Activated T-helper 1 cell treated with anti-CD3 and anti-CD28 coated beads, Interleukin-12 subunit alpha, Interleukin-12 subunit beta, Interleukin-2, Interleukin-4 antibody, amounts not matched to agents 30 ng/mL and 10 ng/mL and 1 ng/mL, durations not matched to agents 14 hours and 24 hours and 36 hours (primary cell): Measurements from ENCODE around the gene SERPINB12. TPM values are rescaled to one million over a fixed set of nuclear protein-coding genes. Genes with fewer than 3 reads are reported as not detected.

ENCODE experiments used
- DNase-seq: peaks from one replicate; pipeline ENCODE4 v3.0.0; 2021; ENCODE audit warnings: low spot score
- H3K27ac Mint-ChIP-seq: one replicate; pipeline ENCODE4 v1.8.0; 2021; ENCODE audit warnings: mild to moderate bottlenecking, mixed read lengths
- H3K27me3 Mint-ChIP-seq: one replicate; pipeline ENCODE4 v1.8.0; 2022; ENCODE audit warnings: mild to moderate bottlenecking, moderate library complexity, mixed read lengths; ENCODE audit not compliant: insufficient read depth
- H3K36me3 Mint-ChIP-seq: one replicate; pipeline ENCODE4 v1.8.0; 2021; ENCODE audit warnings: low read depth, mixed read lengths
- H3K4me1 Mint-ChIP-seq: one replicate; pipeline ENCODE4 v1.8.0; 2021; ENCODE audit warnings: low read depth, mixed read lengths
- H3K4me3 Mint-ChIP-seq: one replicate; pipeline ENCODE4 v1.8.0; 2021; ENCODE audit warnings: mild to moderate bottlenecking, moderate library complexity, mixed read lengths
- H3K9me3 Mint-ChIP-seq: one replicate; pipeline ENCODE4 v1.8.0; 2021; ENCODE audit warnings: mixed read lengths
- intact Hi-C: fragments of 100-400 bp; cut with micrococcal nuclease; formaldehyde crosslinking; loops from one replicate; pipeline ENCODE4 v1.15.1; 2024
- total RNA-seq: library from RNA; stranded (reverse); gene quantifications from 2 replicates; pipeline ENCODE4 v1.2.3, GENCODE V29; 2022

SERPINB12 gene
- total RNA-seq, 1 donor from 2014 or later = not detected

DNA sequence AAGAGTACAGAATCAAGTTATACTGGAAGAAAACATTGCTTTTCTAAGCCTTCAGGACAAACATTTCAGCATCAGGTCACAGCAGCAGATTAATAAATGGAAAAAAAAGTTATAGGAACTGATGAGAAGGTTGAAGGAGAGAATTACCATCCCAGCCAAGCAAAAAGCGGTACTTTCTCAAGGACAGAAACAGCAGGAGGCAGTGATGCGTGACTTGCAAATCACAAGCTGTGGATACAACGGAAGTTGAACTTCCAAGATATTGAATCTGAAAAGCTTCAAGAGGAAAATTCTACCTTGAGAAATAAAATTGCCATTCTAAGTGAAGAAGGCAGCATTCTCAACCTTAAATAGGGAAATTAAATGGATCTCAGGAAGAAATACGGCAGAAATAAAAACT lies 18.5 kb upstream of the SERPINB12 start:
- no peak for DNase-seq
- H3K27me3 Mint-ChIP-seq = peaks cover 19% of the 10 kb centered on the region
- no peak overlapping the region for H3K27ac Mint-ChIP-seq
- H3K36me3 Mint-ChIP-seq = no peaks in the 10 kb centered on the region
- no peak overlapping the region for H3K4me3 Mint-ChIP-seq
- intact Hi-C loops = no loop called here
- H3K4me1 Mint-ChIP-seq = no peaks in the 10 kb centered on the region
- no peaks in the 10 kb centered on the region for H3K9me3 Mint-ChIP-seq

DNA sequence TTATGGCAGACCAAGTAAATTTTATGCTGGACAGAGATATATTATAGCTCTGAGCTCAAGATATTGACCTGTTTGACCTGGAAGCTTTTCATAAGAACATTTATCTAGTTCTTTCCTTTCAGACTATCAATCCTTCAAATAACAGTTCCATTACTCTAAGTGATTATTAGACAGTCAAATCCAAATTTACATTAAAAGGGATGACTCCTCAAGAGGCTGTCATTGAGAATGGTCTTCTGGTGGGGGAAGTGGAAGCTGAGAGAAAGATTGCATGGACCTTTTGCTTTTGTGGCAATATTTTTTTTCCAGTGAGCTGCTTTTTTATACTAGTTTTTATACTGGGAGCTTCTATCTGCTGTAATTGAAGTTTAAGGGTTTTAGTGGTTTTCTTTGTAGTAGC lies 14.9 kb upstream of the SERPINB12 start:
- peaks cover 15% of the 10 kb centered on the region for H3K27me3 Mint-ChIP-seq
- H3K4me3 Mint-ChIP-seq = no peak overlapping the region
- intact Hi-C loops = no loop called here
- no peaks in the 10 kb centered on the region for H3K9me3 Mint-ChIP-seq
- no peaks in the 10 kb centered on the region for H3K36me3 Mint-ChIP-seq
- no peaks in the 10 kb centered on the region for H3K4me1 Mint-ChIP-seq
- H3K27ac Mint-ChIP-seq = no peak overlapping the region
- DNase-seq = no peak

DNA sequence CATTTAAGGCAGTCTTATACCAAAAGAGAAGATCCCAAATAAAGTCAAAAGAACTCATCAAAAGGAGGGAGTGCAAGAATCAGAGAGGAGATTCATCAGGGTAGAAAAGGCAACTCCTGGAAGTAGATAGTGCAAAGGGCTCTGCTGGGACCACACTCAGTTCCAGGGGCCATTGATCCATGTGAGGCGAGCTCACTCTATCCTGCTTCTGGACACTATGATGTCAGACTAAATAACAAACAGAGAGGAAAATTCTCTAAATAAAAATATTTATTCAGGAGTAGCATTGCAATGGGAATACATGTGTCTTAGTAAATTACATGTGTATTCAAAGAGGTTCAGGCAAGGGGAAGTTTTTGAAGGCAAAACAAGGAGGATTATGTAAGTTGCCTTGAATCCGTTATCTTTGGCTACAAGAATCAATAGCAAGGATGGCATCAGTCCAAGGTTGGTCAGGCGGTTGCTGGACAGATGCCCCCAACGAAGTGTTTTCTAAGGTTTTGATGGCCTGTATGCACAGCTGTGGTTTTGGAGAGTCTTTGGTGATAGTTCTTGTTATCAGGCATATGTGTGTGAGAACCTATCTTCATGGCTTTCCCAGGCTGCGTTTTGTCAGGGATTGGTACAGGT lies 13.2 kb upstream of the SERPINB12 start:
- intact Hi-C loops = no loop called here
- Mint-ChIP-seq H3K36me3 (no peaks in the 10 kb centered on the region), H3K27ac (no peak overlapping the region), H3K4me3 (no peak overlapping the region), H3K27me3 (peaks cover 5% of the 10 kb centered on the region), H3K4me1 (peaks cover 6% of the 10 kb centered on the region), H3K9me3 (no peaks in the 10 kb centered on the region)
- DNase-seq = no peak

DNA sequence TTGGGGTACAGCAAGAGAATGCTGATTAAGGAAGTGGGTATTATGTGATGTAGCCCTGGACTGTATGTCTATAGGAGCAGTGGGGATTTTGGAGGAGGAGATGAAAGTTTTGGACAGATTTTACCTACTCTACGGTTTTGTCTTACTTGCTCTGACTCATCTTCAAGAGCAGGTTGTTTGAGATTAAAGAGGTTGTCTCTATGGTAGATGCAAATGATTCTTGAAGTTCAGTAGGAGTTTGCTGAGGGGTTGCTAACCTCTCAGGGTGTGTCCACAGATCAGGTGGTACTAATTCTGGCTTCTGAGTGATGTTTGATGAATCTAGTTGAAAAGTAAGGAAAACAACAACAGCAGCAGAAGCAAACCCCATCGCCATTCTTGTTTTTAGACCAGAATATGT lies 9.7 kb upstream of the SERPINB12 start:
- H3K9me3 Mint-ChIP-seq = no peaks in the 10 kb centered on the region
- H3K27me3 Mint-ChIP-seq = peaks cover 11% of the 10 kb centered on the region
- no peak for DNase-seq
- H3K27ac Mint-ChIP-seq = no peak overlapping the region
- peaks cover 15% of the 10 kb centered on the region for H3K4me1 Mint-ChIP-seq
- no peaks in the 10 kb centered on the region for H3K36me3 Mint-ChIP-seq
- intact Hi-C loops = no loop called here
- no peak overlapping the region for H3K4me3 Mint-ChIP-seq

DNA sequence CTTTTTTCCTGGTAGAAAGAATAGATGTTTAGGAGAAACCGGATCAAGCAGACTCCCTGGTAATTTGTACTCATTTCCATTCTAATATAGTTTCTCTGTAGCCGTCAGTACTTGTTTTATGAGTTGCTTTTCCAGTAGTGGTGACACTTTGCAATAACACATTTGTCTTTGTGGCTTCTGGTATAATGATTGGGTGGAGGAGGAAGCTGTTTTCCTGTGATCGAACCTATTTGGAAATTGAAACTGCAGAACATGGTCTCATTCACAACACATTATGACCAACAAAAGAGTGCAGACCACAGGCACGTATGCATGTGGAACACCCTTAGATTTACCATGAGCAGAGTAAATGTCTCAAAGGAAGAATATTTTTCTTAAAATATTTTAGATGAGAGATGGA lies 7.6 kb upstream of the SERPINB12 start:
- H3K4me1 Mint-ChIP-seq = peaks cover 15% of the 10 kb centered on the region
- H3K27me3 Mint-ChIP-seq = peaks cover 12% of the 10 kb centered on the region
- DNase-seq = no peak
- H3K4me3 Mint-ChIP-seq = no peak overlapping the region
- H3K27ac Mint-ChIP-seq = no peak overlapping the region
- intact Hi-C loops = no loop called here
- H3K9me3 Mint-ChIP-seq = no peaks in the 10 kb centered on the region
- H3K36me3 Mint-ChIP-seq = no peaks in the 10 kb centered on the region

DNA sequence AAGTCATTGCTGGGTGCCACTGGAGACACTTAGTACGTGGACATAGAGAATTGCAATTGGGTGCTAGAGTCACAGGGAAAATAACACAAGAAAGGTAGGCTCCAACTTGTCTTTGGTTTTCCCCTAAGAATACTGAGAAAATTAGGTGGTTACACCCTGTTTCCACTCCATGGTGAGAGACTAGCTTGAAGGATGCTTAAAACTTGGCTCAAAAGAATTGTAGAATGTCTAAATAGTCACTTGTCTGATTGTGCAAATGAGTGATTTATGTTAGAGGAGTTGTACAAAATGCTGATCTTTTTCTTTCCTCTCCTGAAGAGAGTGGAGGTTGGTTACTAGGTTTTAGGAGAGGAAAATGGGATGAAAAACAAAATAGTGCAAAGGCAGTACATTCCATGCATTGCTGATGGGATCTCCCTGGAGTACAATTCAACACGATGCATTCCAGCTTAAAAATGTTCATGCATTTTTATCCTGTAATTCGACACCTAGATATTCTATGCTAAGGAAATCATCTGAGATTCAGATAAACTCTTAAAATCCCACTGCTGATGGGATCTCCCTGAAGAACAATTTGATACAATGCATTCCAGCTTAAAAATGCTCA lies 2.2 kb upstream of the SERPINB12 start:
- Mint-ChIP-seq H3K9me3 (no peaks in the 10 kb centered on the region), H3K36me3 (no peaks in the 10 kb centered on the region), H3K27me3 (peaks cover 16% of the 10 kb centered on the region), H3K4me1 (no peaks in the 10 kb centered on the region), H3K27ac (no peak overlapping the region), H3K4me3 (no peak overlapping the region)
- intact Hi-C loops = no loop called here
- no peak for DNase-seq

DNA sequence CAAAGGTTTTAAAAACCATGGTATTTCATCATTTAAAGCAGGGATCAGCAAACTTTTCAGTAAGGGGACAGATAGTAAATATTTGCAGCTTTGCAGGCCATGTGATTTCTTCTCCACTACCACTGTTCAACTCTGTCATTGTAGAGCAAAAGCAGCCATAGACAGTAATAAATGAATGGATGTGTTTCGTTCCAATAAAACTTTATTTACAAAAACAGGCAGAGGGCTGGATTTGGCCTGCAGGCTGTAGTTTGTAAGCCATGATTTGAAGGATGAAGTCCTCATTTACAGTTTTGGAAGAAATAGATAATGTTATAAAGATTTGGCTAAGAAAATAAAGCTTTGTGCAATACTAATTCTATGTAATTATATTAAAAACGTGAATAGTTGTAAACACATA lies 1.8 kb downstream of the SERPINB12 start:
- no peaks in the 10 kb centered on the region for H3K36me3 Mint-ChIP-seq
- intact Hi-C loops = no loop called here
- no peaks in the 10 kb centered on the region for H3K9me3 Mint-ChIP-seq
- no peak for DNase-seq
- peaks cover 23% of the 10 kb centered on the region for H3K27me3 Mint-ChIP-seq
- H3K27ac Mint-ChIP-seq = no peak overlapping the region
- H3K4me3 Mint-ChIP-seq = no peak overlapping the region
- no peaks in the 10 kb centered on the region for H3K4me1 Mint-ChIP-seq

DNA sequence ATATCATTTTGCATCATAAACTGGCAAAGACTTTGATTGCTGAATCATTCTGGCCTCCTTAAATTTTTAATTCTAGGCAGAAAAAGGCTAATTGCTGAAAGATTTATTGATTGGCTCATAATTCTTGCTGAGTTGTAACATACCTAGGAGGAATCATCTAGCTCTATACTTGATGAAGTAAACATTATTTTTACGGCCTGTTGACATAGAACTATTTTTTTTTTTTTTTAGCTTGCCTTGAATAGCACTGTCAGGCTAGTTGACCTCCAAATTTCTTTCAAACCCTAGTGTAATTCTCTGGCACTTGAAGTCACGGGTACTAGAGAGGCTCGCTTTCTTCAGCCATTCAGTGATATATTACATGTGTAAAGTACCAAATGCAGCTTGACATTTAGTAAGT lies 2.8 kb downstream of the SERPINB12 start:
- Mint-ChIP-seq H3K4me1 (no peaks in the 10 kb centered on the region), H3K27ac (no peak overlapping the region), H3K27me3 (peaks cover 21% of the 10 kb centered on the region), H3K4me3 (no peak overlapping the region), H3K9me3 (no peaks in the 10 kb centered on the region), H3K36me3 (no peaks in the 10 kb centered on the region)
- no peak for DNase-seq
- intact Hi-C loops = no loop called here

DNA sequence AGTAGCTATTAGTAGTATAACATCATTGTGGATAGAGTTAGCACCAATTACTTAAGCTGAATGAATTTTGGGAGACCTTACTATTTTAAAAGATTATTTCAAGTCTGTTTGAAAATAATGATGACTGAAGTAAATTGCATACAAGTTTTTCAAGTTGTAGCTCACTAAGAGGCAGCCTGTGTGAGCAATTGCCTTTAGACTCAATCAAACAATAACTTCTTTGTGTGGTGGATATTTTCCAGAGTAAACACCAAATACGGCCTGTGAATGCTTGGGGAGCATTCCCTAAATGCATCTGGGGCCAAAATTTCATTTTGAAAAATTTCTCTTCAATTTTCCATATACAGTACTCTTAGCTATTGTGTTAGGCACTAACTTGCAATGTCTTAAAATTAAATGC lies 7.9 kb downstream of the SERPINB12 start:
- H3K9me3 Mint-ChIP-seq = no peaks in the 10 kb centered on the region
- intact Hi-C loops = no loop called here
- no peak overlapping the region for H3K27ac Mint-ChIP-seq
- peaks cover 28% of the 10 kb centered on the region for H3K27me3 Mint-ChIP-seq
- DNase-seq = no peak
- no peak overlapping the region for H3K4me3 Mint-ChIP-seq
- H3K4me1 Mint-ChIP-seq = no peaks in the 10 kb centered on the region
- H3K36me3 Mint-ChIP-seq = no peaks in the 10 kb centered on the region

DNA sequence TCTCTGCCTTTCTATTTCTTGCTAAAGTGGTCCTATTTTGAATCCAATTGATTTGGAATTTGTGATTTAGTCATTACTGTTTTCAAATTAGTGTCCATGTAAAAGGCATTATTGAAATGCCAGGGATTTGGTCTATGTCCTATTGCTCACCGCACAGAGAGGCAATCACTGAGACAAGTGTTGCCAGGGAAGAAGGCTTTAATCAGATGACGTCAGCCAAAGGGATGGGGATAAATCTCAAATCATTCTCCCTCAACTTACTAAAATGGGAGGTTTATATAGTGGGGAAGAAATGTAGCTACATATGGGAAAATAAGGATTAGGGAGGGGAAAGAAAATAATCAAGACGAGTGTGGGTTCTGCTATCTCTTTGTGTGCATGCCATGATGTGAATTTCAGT lies 9.6 kb downstream of the SERPINB12 start:
- no peaks in the 10 kb centered on the region for H3K9me3 Mint-ChIP-seq
- intact Hi-C loops = no loop called here
- H3K27ac Mint-ChIP-seq = no peak overlapping the region
- no peaks in the 10 kb centered on the region for H3K36me3 Mint-ChIP-seq
- H3K27me3 Mint-ChIP-seq = peaks cover 21% of the 10 kb centered on the region
- H3K4me3 Mint-ChIP-seq = no peak overlapping the region
- H3K4me1 Mint-ChIP-seq = no peaks in the 10 kb centered on the region
- no peak for DNase-seq

DNA sequence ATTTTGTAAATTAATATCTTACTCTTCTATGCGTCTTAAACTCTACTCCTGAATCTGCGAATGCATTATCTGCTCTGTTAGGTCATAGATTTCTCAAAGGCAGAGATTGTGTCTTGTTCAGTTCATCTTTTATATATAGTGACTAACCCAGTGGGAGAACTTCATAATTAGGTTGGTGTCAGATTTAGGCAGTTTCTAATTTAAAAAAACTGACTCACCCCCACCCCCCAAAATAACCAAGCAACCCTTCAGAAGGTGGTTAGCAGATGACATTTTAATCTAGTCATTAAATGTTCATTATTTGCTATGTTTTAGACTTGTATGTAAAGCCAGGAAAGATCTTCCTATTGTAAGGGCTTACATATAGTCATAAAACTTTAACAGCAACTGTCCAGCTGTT lies 10.4 kb downstream of the SERPINB12 start:
- Mint-ChIP-seq H3K36me3 (no peaks in the 10 kb centered on the region), H3K4me3 (no peak overlapping the region), H3K27me3 (peaks cover 19% of the 10 kb centered on the region), H3K4me1 (no peaks in the 10 kb centered on the region), H3K9me3 (no peaks in the 10 kb centered on the region), H3K27ac (no peak overlapping the region)
- DNase-seq = no peak
- intact Hi-C loops = no loop called here

DNA sequence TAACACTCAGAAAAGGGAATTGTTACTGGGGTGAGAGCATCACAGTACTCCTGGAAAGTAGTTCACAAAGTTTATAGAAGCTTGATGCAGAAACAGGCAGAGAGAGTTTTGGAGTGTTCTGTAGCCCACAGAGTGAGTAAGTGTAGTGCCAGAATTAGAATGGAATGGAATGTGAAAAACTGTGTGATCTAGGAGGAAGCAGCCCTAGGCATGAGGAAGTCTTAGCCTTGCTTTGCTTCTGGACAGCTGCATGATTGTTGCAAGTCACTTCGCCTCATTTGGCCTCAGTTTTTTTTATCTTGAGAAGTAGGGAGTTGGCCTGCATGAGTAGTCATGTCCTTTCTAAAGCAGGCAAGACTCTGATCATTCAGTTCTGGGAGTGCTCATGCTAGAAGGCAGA lies 10.9 kb downstream of the SERPINB12 start:
- Mint-ChIP-seq H3K9me3 (no peaks in the 10 kb centered on the region), H3K27me3 (peaks cover 16% of the 10 kb centered on the region), H3K27ac (no peak overlapping the region), H3K4me1 (no peaks in the 10 kb centered on the region), H3K4me3 (no peak overlapping the region), H3K36me3 (no peaks in the 10 kb centered on the region)
- no peak for DNase-seq
- intact Hi-C loops = no loop called here

DNA sequence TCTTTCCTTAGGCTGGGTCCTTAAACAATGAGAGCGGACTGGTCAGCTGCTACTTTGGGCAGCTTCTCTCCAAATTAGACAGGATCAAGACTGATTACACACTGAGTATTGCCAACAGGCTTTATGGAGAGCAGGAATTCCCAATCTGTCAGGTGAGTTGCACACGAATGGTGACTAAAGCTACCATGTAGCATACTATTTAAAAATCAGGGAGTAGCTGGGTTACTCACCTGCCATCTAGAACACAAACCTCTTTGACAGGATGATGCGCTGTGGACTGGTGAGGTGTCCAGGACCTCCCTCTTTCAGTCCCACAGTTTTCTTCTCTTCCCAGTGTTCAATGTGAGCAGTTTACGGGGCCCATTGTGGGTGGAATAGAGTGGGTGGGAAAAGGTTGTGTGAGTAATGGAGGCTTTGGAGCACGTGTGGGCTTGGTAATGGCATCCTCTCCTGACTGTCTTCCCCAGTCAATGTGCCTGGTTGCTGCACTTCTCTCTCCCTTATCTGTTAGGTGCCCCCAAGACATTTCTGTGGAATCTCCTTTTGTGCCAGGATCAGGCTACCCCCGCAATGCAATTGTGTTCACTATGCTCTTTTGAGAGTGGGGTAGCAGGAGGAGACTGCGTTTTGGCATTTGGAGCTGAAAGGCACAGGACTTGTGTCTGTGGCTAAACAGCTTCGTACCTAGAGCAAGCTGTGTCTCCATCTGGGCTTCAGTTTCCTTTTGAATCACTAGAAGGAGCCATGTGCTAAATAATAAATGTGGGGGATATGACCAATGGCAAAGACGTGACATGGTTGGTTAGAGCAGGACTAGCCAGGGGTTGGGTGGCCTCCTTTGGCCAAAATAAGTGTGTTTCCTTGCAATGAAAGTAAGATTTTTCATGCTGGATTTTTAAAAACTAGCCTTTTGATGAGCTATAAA lies 17.7 kb downstream of the SERPINB12 start:
- H3K36me3 Mint-ChIP-seq = no peaks in the 10 kb centered on the region
- H3K9me3 Mint-ChIP-seq = no peaks in the 10 kb centered on the region
- H3K27ac Mint-ChIP-seq = no peak overlapping the region
- H3K4me3 Mint-ChIP-seq = no peak overlapping the region
- no peak for DNase-seq
- peaks cover 5% of the 10 kb centered on the region for H3K27me3 Mint-ChIP-seq
- no peaks in the 10 kb centered on the region for H3K4me1 Mint-ChIP-seq
- intact Hi-C loops = no loop called here
